SK-N-SH (cell line): ENCODE results near the gene LIPM. TPM values are rescaled to one million over a fixed set of nuclear protein-coding genes. Genes with fewer than 3 reads are reported as not detected.

Experiments used
- CTCF ChIA-PET: fragments of 300-600, 350-600 bp; formaldehyde crosslinking; extraction: SDS; loops from one replicate; lab custom pipeline; 2021; lab: Yijun Ruan, JAX
- POLR2A ChIA-PET: fragments of 350-600 bp; sonication (Branson Sonifier 250); formaldehyde crosslinking; extraction: SDS; loops from one replicate; lab custom pipeline; 2020; ENCODE audit warnings: antibody characterized with exemption, inconsistent platforms; lab: Yijun Ruan, JAX
- DNase-seq: peaks from one replicate; pipeline ENCODE4 v3.0.0; 2012
- H2AFZ ChIP-seq: fragments of 200-600 bp; sonication (generic); 2 replicates; pipeline ENCODE4 v1.8.1; 2016; ENCODE audit warnings: antibody characterized with exemption, mild to moderate bottlenecking, low read depth
- H3F3A ChIP-seq: fragments of 200-600 bp; sonication (generic); replicated peaks from 2 replicates; pipeline ENCODE3; 2016; ENCODE audit warnings: antibody characterized with exemption, mild to moderate bottlenecking; ENCODE audit not compliant: insufficient read depth
- H3K27ac ChIP-seq, 2 experiments: fragments of 200-500 bp in 1 of 2; fragments of 200-600 bp in 1 of 2; sonication (Bioruptor generic) in 1 of 2; sonication (generic), shearing (Covaris generic) in 1 of 2; 2 replicates each; pipeline versions ENCODE4 v1.5.1 to v1.6.1; 2014 to 2016; ENCODE audit warnings: low read depth in 2 of 2, inconsistent platforms in 1 of 2, low read length in 1 of 2, mild to moderate bottlenecking in 1 of 2, mixed read lengths in 1 of 2
- H3K27me3 ChIP-seq: fragments of 200-600 bp; sonication (generic), shearing (Covaris generic); 2 replicates; pipeline ENCODE4 v1.6.1; 2016; ENCODE audit warnings: mixed run types; ENCODE audit not compliant: insufficient read depth
- H3K36me3 ChIP-seq, 2 experiments: fragments of 200-500 bp in 1 of 2; fragments of 200-600 bp in 1 of 2; sonication (Bioruptor generic) in 1 of 2; sonication (generic) in 1 of 2; replicated peaks in 1 of 2; 2 replicates each; pipeline versions ENCODE3 to v1.5.1; 2014 to 2016; ENCODE audit warnings: low read length in 1 of 2, mild to moderate bottlenecking in 1 of 2; ENCODE audit not compliant: insufficient read depth in 2 of 2, control insufficient read depth in 1 of 2
- H3K4me1 ChIP-seq, 2 experiments: fragments of 200-500 bp in 1 of 2; fragments of 200-600 bp in 1 of 2; sonication (Bioruptor generic) in 1 of 2; sonication (generic), shearing (Covaris generic) in 1 of 2; 2 replicates each; pipeline versions ENCODE4 v1.5.1 to v1.6.1; 2014 to 2016; ENCODE audit warnings: low read depth in 1 of 2, low read length in 1 of 2, mixed run types in 1 of 2; ENCODE audit not compliant: insufficient read depth in 2 of 2, control insufficient read depth in 1 of 2
- H3K4me2 ChIP-seq: fragments of 200-600 bp; sonication (generic), shearing (Covaris generic); 2 replicates; pipeline ENCODE4 v1.6.1; 2017; ENCODE audit warnings: mixed run types
- H3K4me3 ChIP-seq, 2 experiments: fragments of 200-500 bp in 1 of 2; fragments of 200-600 bp in 1 of 2; sonication (Bioruptor generic) in 1 of 2; sonication (generic), shearing (Covaris generic) in 1 of 2; 2 replicates each; pipeline versions ENCODE4 v1.5.1 to v1.8.1; 2014 to 2016; ENCODE audit warnings: low read depth in 2 of 2, inconsistent platforms in 1 of 2, low read length in 1 of 2, mild to moderate bottlenecking in 1 of 2, mixed read lengths in 1 of 2, moderate library complexity in 1 of 2
- H3K79me2 ChIP-seq: fragments of 200-600 bp; sonication (generic); 2 replicates; pipeline ENCODE4 v1.8.1; 2017; ENCODE audit warnings: mild to moderate bottlenecking; ENCODE audit not compliant: insufficient read depth
- H3K9ac ChIP-seq: fragments of 200-600 bp; sonication (generic); 2 replicates; pipeline ENCODE4 v1.6.1; 2017; ENCODE audit warnings: mixed run types
- H3K9me2 ChIP-seq: fragments of 200-600 bp; sonication (generic); 2 replicates; pipeline ENCODE4 v1.6.1; 2017; ENCODE audit warnings: mixed run types
- H3K9me3 ChIP-seq: fragments of 200-600 bp; sonication (generic); 2 replicates; pipeline ENCODE4 v1.6.1; 2017; ENCODE audit warnings: mixed run types, mild to moderate bottlenecking, moderate library complexity
- H4K20me1 ChIP-seq: fragments of 200-600 bp; sonication (generic); 2 replicates; pipeline ENCODE4 v1.6.1; 2017; ENCODE audit warnings: mild to moderate bottlenecking, mixed run types; ENCODE audit not compliant: insufficient read depth
- CHD2 ChIP-seq: fragments of 150-350 bp; IDR thresholded peaks from 2 replicates; pipeline ENCODE4 v1.6.1; 2018; ENCODE audit warnings: low read length; ENCODE audit not compliant: partially characterized antibody
- EP300 ChIP-seq, 2 experiments: IDR thresholded peaks; 2 replicates each; pipeline versions ENCODE4 v1.4.0 to v1.6.1; 2012; ENCODE audit warnings: borderline replicate concordance in 1 of 2, low read depth in 1 of 2, low read length in 1 of 2
- EZH2phosphoT487 ChIP-seq: fragments of 200-600 bp; sonication (generic); IDR thresholded peaks from 2 replicates; pipeline ENCODE4 v1.6.1; 2017; ENCODE audit warnings: low read depth, mixed run types, mild to moderate bottlenecking, antibody characterized with exemption, moderate library complexity, borderline replicate concordance
- MEF2A ChIP-seq: IDR thresholded peaks from 2 replicates; pipeline ENCODE4 v1.4.0; 2012; ENCODE audit warnings: low read depth, borderline replicate concordance
- NRF1 ChIP-seq: IDR thresholded peaks from 2 replicates; pipeline ENCODE4 v1.6.1; 2012; ENCODE audit warnings: low read depth, mild to moderate bottlenecking, low read length
- PBX3 ChIP-seq: IDR thresholded peaks from 2 replicates; pipeline ENCODE4; 2012
- RAD21 ChIP-seq: IDR thresholded peaks from 2 replicates; pipeline ENCODE4 v1.6.1; 2012; ENCODE audit warnings: mild to moderate bottlenecking, low read length
- RCOR1 ChIP-seq: fragments of 150-350 bp; IDR thresholded peaks from 2 replicates; pipeline ENCODE4 v1.6.1; 2017; ENCODE audit warnings: antibody characterized with exemption, low read length
- REST ChIP-seq: IDR thresholded peaks from 2 replicates; pipeline ENCODE4 v1.6.1; 2012; ENCODE audit warnings: mild to moderate bottlenecking, low read depth, low read length, moderate library complexity
- RFX5 ChIP-seq: IDR thresholded peaks from 2 replicates; pipeline ENCODE4 v1.6.1; 2012; ENCODE audit warnings: mild to moderate bottlenecking, improper control_type of control experiment, low read length
- SIN3A ChIP-seq: IDR thresholded peaks from 2 replicates; pipeline ENCODE4 v1.6.1; 2012; ENCODE audit warnings: low read depth, mild to moderate bottlenecking, low read length, moderate library complexity, borderline replicate concordance
- WGBS: methylation state at CpG from one replicate; pipeline ENCODE4 v1.1.6; 2017; ENCODE audit warnings: low lambda C conversion rate; 5-methylcytosine and 5-hydroxymethylcytosine counted together
- polyA plus RNA-seq, 3 experiments: library from polyadenylated mRNA; depleted of rRNA; stranded (reverse); fragments of >200 nt; gene quantifications; 2 replicates each; pipeline ENCODE4 v1.2.3, GENCODE V29; 2012
- TF ChIP-seq, protein P1 (sequence below): IDR thresholded peaks from 2 replicates; pipeline ENCODE4 v1.4.0; 2012; ENCODE audit warnings: low read depth
- TF ChIP-seq, protein P2 (sequence below): IDR thresholded peaks from 2 replicates; pipeline ENCODE4 v1.4.0; 2012; ENCODE audit warnings: low read depth, borderline replicate concordance

Gene LIPM
- polyA plus RNA-seq, 1 of the 3 experiments (the other 2 are of a cell fraction): not detected

GRCh38 chr10:88866454-88866853 lies 63.9 kb downstream of the LIPM start:
- TF ChIP-seq, protein P1, sequence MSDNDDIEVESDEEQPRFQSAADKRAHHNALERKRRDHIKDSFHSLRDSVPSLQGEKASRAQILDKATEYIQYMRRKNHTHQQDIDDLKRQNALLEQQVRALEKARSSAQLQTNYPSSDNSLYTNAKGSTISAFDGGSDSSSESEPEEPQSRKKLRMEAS: no peak
- TF ChIP-seq SIN3A: no peak
- no peak for TF ChIP-seq PBX3
- TF ChIP-seq MEF2A: no peak
- TF ChIP-seq, protein P2, sequence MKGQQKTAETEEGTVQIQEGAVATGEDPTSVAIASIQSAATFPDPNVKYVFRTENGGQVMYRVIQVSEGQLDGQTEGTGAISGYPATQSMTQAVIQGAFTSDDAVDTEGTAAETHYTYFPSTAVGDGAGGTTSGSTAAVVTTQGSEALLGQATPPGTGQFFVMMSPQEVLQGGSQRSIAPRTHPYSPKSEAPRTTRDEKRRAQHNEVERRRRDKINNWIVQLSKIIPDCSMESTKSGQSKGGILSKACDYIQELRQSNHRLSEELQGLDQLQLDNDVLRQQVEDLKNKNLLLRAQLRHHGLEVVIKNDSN: no peak
- no peak for TF ChIP-seq EZH2phosphoT487
- no peak for TF ChIP-seq REST
- TF ChIP-seq RCOR1: no peak
- TF ChIP-seq EP300 (IDR thresholded peaks at IDR 0.05; ENCODE audit: borderline replicate concordance in 1 of 2, low read depth in 1 of 2, low read length in 1 of 2): no peak
- TF ChIP-seq CHD2: no peak
- no peak for TF ChIP-seq RAD21
- no peak for TF ChIP-seq NRF1
- no peak for TF ChIP-seq RFX5
- CTCF ChIA-PET: no interaction called here
- Histone ChIP-seq H2AFZ (no peak overlapping the region), H3K27ac (no peak overlapping the region), H3K9ac (no peak overlapping the region), H4K20me1 (no peaks in the 10 kb centered on the region), H3K9me3 (no peaks in the 10 kb centered on the region), H3K27me3 (no peaks in the 10 kb centered on the region), H3K9me2 (no peaks in the 10 kb centered on the region), H3F3A (no peaks in the 10 kb centered on the region), H3K36me3 (no peaks in the 10 kb centered on the region), H3K79me2 (no peaks in the 10 kb centered on the region), H3K4me3 (no peak overlapping the region), H3K4me2 (no peak overlapping the region), H3K4me1 (no peaks in the 10 kb centered on the region; a peak in 1 of 4 replicates)
- WGBS: 100% methylated on average over 2 of the region's 2 CpGs
- no peak for DNase-seq
- POLR2A ChIA-PET: no interaction called here
